ENCODE results near the gene WDR12.

Gene WDR12

GRCh38 chr2:202824901-202825300 is 86.6 kb downstream of the WDR12 start:
- no peak overlapping the region for H2AFZ ChIP-seq (ENCODE audit: low read depth)
- TF ChIP-seq, protein P1, sequence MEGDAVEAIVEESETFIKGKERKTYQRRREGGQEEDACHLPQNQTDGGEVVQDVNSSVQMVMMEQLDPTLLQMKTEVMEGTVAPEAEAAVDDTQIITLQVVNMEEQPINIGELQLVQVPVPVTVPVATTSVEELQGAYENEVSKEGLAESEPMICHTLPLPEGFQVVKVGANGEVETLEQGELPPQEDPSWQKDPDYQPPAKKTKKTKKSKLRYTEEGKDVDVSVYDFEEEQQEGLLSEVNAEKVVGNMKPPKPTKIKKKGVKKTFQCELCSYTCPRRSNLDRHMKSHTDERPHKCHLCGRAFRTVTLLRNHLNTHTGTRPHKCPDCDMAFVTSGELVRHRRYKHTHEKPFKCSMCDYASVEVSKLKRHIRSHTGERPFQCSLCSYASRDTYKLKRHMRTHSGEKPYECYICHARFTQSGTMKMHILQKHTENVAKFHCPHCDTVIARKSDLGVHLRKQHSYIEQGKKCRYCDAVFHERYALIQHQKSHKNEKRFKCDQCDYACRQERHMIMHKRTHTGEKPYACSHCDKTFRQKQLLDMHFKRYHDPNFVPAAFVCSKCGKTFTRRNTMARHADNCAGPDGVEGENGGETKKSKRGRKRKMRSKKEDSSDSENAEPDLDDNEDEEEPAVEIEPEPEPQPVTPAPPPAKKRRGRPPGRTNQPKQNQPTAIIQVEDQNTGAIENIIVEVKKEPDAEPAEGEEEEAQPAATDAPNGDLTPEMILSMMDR (conservative IDR thresholded peaks at IDR 0.05; ENCODE audit: low read depth, low read length) = no peak
- no peak overlapping the region for H3K4me3 ChIP-seq (IDR thresholded peaks at IDR 0.05; ENCODE audit: insufficient read depth, low read depth, low read length)
- H3K36me3 ChIP-seq (ENCODE audit: insufficient read depth) = no peaks in the 10 kb centered on the region
- H3K4me2 ChIP-seq = no peak overlapping the region
- peaks cover 28% of the 10 kb centered on the region for H3K4me1 ChIP-seq (ENCODE audit: low read depth, poor library complexity, severe bottlenecking)
- no peak overlapping the region for H3K9ac ChIP-seq
- H3K27ac ChIP-seq = no peak overlapping the region
- no peaks in the 10 kb centered on the region for H4K20me1 ChIP-seq (ENCODE audit: insufficient read depth)
- no peaks in the 10 kb centered on the region for H3K79me2 ChIP-seq (ENCODE audit: insufficient read depth, low read depth)
- no peaks in the 10 kb centered on the region; the same call in 1 of the 2 replicates for H3K27me3 ChIP-seq (ENCODE audit: insufficient read depth, low read depth)
